K562 (cell line): ENCODE measurements around the gene THRSP. TPM values are rescaled to one million over a fixed set of nuclear protein-coding genes. Genes with fewer than 3 reads are reported as not detected.
A peak's percentile ranks its signal among the peaks of the same experiment; 100 is the strongest.
"Not testable (repeated sequence)": the region's sequence is repeated elsewhere in the genome, so short reads cannot be mapped to it uniquely, and the experiment has no call there.

Experiments
- CBX3 ChIP-seq, 2 experiments: IDR thresholded peaks; 1 replicate in 1 of 2; 2 replicates in 1 of 2; pipeline ENCODE4 v1.6.1; 2012; ENCODE audit warnings: inconsistent platforms in 2 of 2, low read length in 2 of 2, borderline replicate concordance in 1 of 2, control low read depth in 1 of 2
- MAX ChIP-seq: sonication (generic); formaldehyde crosslinking; IDR thresholded peaks from 2 replicates; pipeline ENCODE4 v1.9.0; 2022; ENCODE audit warnings: mild to moderate bottlenecking, missing genetic modification reagents
- MGA ChIP-seq: fragments of 450-650 bp; IDR thresholded peaks from 2 replicates; pipeline ENCODE4 v1.6.1; 2016; ENCODE audit warnings: mild to moderate bottlenecking, moderate library complexity
- MTA3 ChIP-seq: fragments of 450-650 bp; formaldehyde crosslinking; IDR thresholded peaks from 2 replicates; pipeline ENCODE4 v1.6.1; 2017; ENCODE audit warnings: mild to moderate bottlenecking, borderline replicate concordance
- NFRKB ChIP-seq: fragments of 450-650 bp; IDR thresholded peaks from 2 replicates; pipeline ENCODE4 v1.6.1; 2016; ENCODE audit warnings: low read depth
- NFXL1 ChIP-seq: fragments of 450-650 bp; formaldehyde crosslinking; IDR thresholded peaks from 2 replicates; pipeline ENCODE4 v1.4.0; 2021; ENCODE audit warnings: mild to moderate bottlenecking
- POLR2A ChIP-seq: fragments of 450-650 bp; conservative IDR thresholded peaks from 2 replicates; pipeline ENCODE4 v1.6.1; 2016
- POLR2AphosphoS5 ChIP-seq: IDR thresholded peaks from 2 replicates; pipeline ENCODE4 v1.6.1; 2011; ENCODE audit warnings: mild to moderate bottlenecking, low read depth, low read length, moderate library complexity; ENCODE audit not compliant: control insufficient read depth, insufficient read depth
- POLR2B ChIP-seq: fragments of 450-650 bp; IDR thresholded peaks from 2 replicates; pipeline ENCODE4 v1.6.1; 2018; ENCODE audit warnings: low read depth; ENCODE audit not compliant: partially characterized antibody
- RBFOX2 ChIP-seq: fragments of 200-400 bp; formaldehyde crosslinking; IDR thresholded peaks from 2 replicates; pipeline ENCODE4 v1.6.1; 2017; ENCODE audit warnings: low read depth, mild to moderate bottlenecking, low read length, moderate library complexity
- TEAD4 ChIP-seq, 2 experiments: sonication (generic) in 1 of 2; formaldehyde crosslinking in 1 of 2; IDR thresholded peaks; 2 replicates each; pipeline versions ENCODE4 v1.6.1 to v1.8.0; 2012 to 2022; ENCODE audit warnings: borderline replicate concordance in 1 of 2, inconsistent platforms in 1 of 2, low read length in 1 of 2, mild to moderate bottlenecking in 1 of 2, missing genetic modification reagents in 1 of 2
- USF1 ChIP-seq: sonication (generic); formaldehyde crosslinking; IDR thresholded peaks from 2 replicates; pipeline ENCODE4 v1.9.0; 2022; ENCODE audit warnings: mild to moderate bottlenecking, missing genetic modification reagents
- ZNF12 ChIP-seq: sonication (generic); formaldehyde crosslinking; IDR thresholded peaks from 2 replicates; pipeline ENCODE4 v1.4.0; 2020; ENCODE audit warnings: mild to moderate bottlenecking, missing genetic modification reagents
- polyA plus RNA-seq, 8 experiments: library from polyadenylated mRNA; depleted of rRNA in 4 of 8; stranded (reverse) in 5 of 8; unstranded in 3 of 8; fragments of >200 nt; fragmentation: Nextera tagmentation in 2 of 8; fragmentation: Illumina TruSeq in 1 of 8; extraction: Ambion mirVana in 2 of 8; extraction: Trizol in 1 of 8; gene quantifications; 2 replicates each; pipeline versions ENCODE4 v1.2.1 to v1.2.3, GENCODE V29; 2011 to 2014; ENCODE audit warnings: inconsistent platforms in 1 of 8, missing spikeins in 1 of 8
- total RNA-seq, 7 experiments: library from RNA; depleted of rRNA in 6 of 7; stranded (reverse); fragments of >200 nt in 6 of 7; fragmentation: Illumina TruSeq in 2 of 7; extraction: Trizol in 2 of 7; gene quantifications; 2 replicates each; pipeline versions ENCODE4 v1.2.1 to v1.2.3, GENCODE V29; 2011 to 2021; ENCODE audit warnings: low replicate concordance in 1 of 7

THRSP gene
- total and polyA plus RNA-seq, 9 of the 15 experiments (the other 6 are each of a cell fraction or from before 2014, with no cell fraction given), result 0.23 to 0.56 (median 0.31) TPM; not detected in 2

GRCh38 chr11:78014937-78015520 is 48.6 kb upstream of the THRSP start (continued):
- TF ChIP-seq ZNF12 (CRISPR knock-in tag) (peak; percentile 50; the same call in 1 of the 2 replicates), CBX3 (IDR thresholded peaks at IDR 0.05; ENCODE audit: borderline replicate concordance in 1 of 2, low read length in 2 of 2) (peak in 1 of 2 experiments; percentile 22; a peak in 1 of 3 replicates), MAX (CRISPR knock-in tag) (peak; percentile 76), USF1 (CRISPR knock-in tag) (peak; percentile 49), POLR2AphosphoS5 (peak; percentile 49; the same call in 1 of the 2 replicates), POLR2B (peak; percentile 89), RBFOX2 (peak; percentile 64), POLR2A (peak; percentile 89), NFXL1 (CRISPR knock-in tag) (peak; percentile 47; the same call in 1 of the 2 replicates), NFRKB (peak; percentile 80), MGA (peak; percentile 93), TEAD4 (IDR thresholded peaks at IDR 0.05; ENCODE audit: low read length) (peak; percentile 57), MTA3 (peak; percentile 45; the same call in 1 of the 2 replicates)
- TF ChIP-seq TEAD4 (CRISPR knock-in tag; IDR thresholded peaks at IDR 0.05; ENCODE audit: borderline replicate concordance), result not testable (repeated sequence)
